ENCODE data around the gene ISCU.

Gene ISCU

DNA sequence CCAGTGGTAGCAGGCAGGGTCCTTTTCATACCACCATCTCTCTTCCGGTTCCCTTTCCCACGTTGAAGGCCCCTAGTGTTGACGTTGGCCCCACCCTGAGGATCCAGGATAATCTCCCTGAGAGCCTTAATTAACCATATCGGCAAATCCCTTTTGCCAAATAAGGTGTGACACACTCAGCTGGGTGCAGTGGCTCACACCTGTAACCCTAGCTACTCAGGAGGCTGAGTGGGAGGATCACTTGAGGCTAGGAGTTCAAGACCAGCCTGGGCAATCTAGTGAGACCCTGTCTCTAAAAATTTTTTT lies 38.3 kb downstream of the ISCU start:
- H2AFZ ChIP-seq (ENCODE audit: low read depth, low read length, severe bottlenecking), result no peak overlapping the region
- no peaks in the 10 kb centered on the region for H4K20me1 ChIP-seq (ENCODE audit: low read depth, low read length)
- no peaks in the 10 kb centered on the region for H3K9me2 ChIP-seq (replicated peaks; ENCODE audit: insufficient read depth, low read length)

DNA sequence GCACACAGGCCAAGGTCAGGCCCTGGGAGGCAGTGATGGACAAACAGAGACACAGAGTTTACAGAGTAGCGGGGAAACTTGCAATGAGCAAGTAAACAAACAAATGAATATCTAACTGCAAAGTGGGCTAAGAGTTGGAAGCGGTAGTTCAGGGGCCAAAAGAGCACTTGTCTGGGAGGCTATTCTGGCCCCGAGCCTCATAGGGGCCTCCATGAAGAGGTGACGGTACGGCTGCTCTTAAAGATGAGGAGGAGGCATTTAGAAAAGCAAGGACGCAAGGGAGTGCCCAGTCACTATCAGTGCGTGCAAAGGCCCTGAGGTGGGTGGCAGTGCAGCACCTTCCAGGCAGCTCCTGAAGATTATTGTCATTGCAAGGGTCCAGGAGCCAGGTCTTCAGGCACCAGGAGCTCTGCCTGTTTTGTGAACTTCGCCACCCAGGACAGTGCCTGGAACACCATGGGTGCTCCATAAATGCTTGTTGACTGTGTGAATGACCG lies 39.9 kb downstream of the ISCU start:
- Histone ChIP-seq H3K79me2 (ENCODE audit: insufficient read depth, low read length) (no peaks in the 10 kb centered on the region), H3K9me3 (ENCODE audit: insufficient read depth, low read length) (no peaks in the 10 kb centered on the region), H2AFZ (ENCODE audit: low read depth, low read length, severe bottlenecking) (no peak overlapping the region), H4K20me1 (ENCODE audit: low read depth, low read length) (no peaks in the 10 kb centered on the region), H3K4me2 (ENCODE audit: low read depth, low read length, poor library complexity, severe bottlenecking) (no peak overlapping the region), H3K9ac (ENCODE audit: low read length) (no peak overlapping the region), H3K9me2 (replicated peaks; ENCODE audit: insufficient read depth, low read length) (no peaks in the 10 kb centered on the region), H3F3A (ENCODE audit: insufficient read depth) (no peaks in the 10 kb centered on the region), H3K4me3 (ENCODE audit: insufficient read depth, low read length, poor library complexity, severe bottlenecking) (no peak overlapping the region), H3K27me3 (ENCODE audit: low read length) (no peaks in the 10 kb centered on the region), H3K36me3 (ENCODE audit: low read length) (no peaks in the 10 kb centered on the region), H3K27ac (ENCODE audit: low read depth, low read length) (no peak overlapping the region)
- TF ChIP-seq, protein P1, sequence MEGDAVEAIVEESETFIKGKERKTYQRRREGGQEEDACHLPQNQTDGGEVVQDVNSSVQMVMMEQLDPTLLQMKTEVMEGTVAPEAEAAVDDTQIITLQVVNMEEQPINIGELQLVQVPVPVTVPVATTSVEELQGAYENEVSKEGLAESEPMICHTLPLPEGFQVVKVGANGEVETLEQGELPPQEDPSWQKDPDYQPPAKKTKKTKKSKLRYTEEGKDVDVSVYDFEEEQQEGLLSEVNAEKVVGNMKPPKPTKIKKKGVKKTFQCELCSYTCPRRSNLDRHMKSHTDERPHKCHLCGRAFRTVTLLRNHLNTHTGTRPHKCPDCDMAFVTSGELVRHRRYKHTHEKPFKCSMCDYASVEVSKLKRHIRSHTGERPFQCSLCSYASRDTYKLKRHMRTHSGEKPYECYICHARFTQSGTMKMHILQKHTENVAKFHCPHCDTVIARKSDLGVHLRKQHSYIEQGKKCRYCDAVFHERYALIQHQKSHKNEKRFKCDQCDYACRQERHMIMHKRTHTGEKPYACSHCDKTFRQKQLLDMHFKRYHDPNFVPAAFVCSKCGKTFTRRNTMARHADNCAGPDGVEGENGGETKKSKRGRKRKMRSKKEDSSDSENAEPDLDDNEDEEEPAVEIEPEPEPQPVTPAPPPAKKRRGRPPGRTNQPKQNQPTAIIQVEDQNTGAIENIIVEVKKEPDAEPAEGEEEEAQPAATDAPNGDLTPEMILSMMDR (IDR thresholded peaks at IDR 0.05; ENCODE audit: insufficient read depth, low read length, poor library complexity, severe bottlenecking), result no peak
- no peak for TF ChIP-seq EZH2phosphoT487 (conservative IDR thresholded peaks at IDR 0.05; ENCODE audit: low read length)

More for the DNA sequence above, 38.3 kb downstream of the ISCU start:
- no peaks in the 10 kb centered on the region for H3F3A ChIP-seq (ENCODE audit: insufficient read depth)
- no peaks in the 10 kb centered on the region for H3K36me3 ChIP-seq (ENCODE audit: low read length)
- no peak overlapping the region for H3K4me2 ChIP-seq (ENCODE audit: low read depth, low read length, poor library complexity, severe bottlenecking)
- no peak for TF ChIP-seq EZH2phosphoT487 (conservative IDR thresholded peaks at IDR 0.05; ENCODE audit: low read length)
- TF ChIP-seq, protein P1 (IDR thresholded peaks at IDR 0.05; ENCODE audit: insufficient read depth, low read length, poor library complexity, severe bottlenecking), result no peak
- H3K9ac ChIP-seq (ENCODE audit: low read length), result no peak overlapping the region
- H3K4me3 ChIP-seq (ENCODE audit: insufficient read depth, low read length, poor library complexity, severe bottlenecking), result no peak overlapping the region
- H3K27ac ChIP-seq (ENCODE audit: low read depth, low read length), result no peak overlapping the region
- H3K27me3 ChIP-seq (ENCODE audit: low read length), result no peaks in the 10 kb centered on the region
- H3K9me3 ChIP-seq (ENCODE audit: insufficient read depth, low read length), result no peaks in the 10 kb centered on the region
- H3K79me2 ChIP-seq (ENCODE audit: insufficient read depth, low read length), result no peaks in the 10 kb centered on the region

DNA sequence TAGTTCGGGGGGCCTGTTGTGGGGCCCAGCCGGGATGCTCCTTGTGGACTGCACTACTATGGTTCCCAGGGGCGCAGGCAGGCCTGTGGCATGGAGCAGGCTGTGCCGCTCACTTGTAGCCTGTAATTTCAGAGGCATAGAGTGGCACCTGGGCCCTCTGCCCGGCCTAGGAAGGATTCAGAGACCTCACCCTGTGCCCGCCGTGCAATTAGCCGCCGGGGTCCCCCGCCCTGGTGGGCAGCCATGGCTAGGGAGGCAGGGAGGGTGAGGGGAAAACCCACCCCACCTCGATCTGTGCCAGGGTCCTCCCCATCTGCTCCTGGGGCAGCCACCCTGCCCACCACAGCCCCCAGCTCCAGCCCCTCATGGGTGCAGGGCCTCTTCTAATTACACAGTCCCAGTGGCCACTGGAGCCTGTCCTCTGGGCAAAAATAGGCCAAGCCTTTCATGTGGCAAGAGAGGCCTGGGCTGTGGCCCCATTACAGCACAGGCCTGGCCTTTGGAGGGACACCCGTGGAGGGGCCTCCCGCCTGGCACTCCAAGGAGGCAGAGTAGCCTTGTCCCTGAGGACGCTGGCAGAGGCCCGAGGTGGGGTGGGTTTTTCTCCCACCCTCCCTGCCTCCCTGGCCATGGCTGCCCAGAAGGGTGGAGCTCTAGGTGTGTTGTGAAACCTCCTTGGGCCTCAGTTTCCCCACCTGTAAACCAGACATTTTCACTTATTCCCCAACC lies 40.7 kb downstream of the ISCU start:
- Histone ChIP-seq H3F3A (ENCODE audit: insufficient read depth) (no peaks in the 10 kb centered on the region), H3K4me2 (ENCODE audit: low read depth, low read length, poor library complexity, severe bottlenecking) (no peak overlapping the region), H2AFZ (ENCODE audit: low read depth, low read length, severe bottlenecking) (no peak overlapping the region), H3K4me3 (ENCODE audit: insufficient read depth, low read length, poor library complexity, severe bottlenecking) (no peak overlapping the region), H3K79me2 (ENCODE audit: insufficient read depth, low read length) (no peaks in the 10 kb centered on the region), H3K9ac (ENCODE audit: low read length) (no peak overlapping the region), H3K27ac (ENCODE audit: low read depth, low read length) (no peak overlapping the region), H4K20me1 (ENCODE audit: low read depth, low read length) (no peaks in the 10 kb centered on the region), H3K27me3 (ENCODE audit: low read length) (no peaks in the 10 kb centered on the region), H3K36me3 (ENCODE audit: low read length) (no peaks in the 10 kb centered on the region), H3K9me2 (replicated peaks; ENCODE audit: insufficient read depth, low read length) (no peaks in the 10 kb centered on the region), H3K9me3 (ENCODE audit: insufficient read depth, low read length) (no peaks in the 10 kb centered on the region)
- TF ChIP-seq, protein P1 (IDR thresholded peaks at IDR 0.05; ENCODE audit: insufficient read depth, low read length, poor library complexity, severe bottlenecking), result no peak
- no peak for TF ChIP-seq EZH2phosphoT487 (conservative IDR thresholded peaks at IDR 0.05; ENCODE audit: low read length)
